HG02840 (cell line): ENCODE data around the gene NFKB1.
"Not testable (repeated sequence)": the region's sequence is repeated elsewhere in the genome, so short reads cannot be mapped to it uniquely, and the experiment has no call there.

ENCODE experiments used
- ATAC-seq: cut with Tn5 transposase; IDR thresholded peaks from one replicate; pipeline ENCODE4 v1.9.1; 2021; ENCODE audit warnings: mild to moderate bottlenecking, moderate library complexity, moderate number of reproducible peaks; ENCODE audit not compliant: unreplicated experiment, low FRiP score

The NFKB1 gene

DNA sequence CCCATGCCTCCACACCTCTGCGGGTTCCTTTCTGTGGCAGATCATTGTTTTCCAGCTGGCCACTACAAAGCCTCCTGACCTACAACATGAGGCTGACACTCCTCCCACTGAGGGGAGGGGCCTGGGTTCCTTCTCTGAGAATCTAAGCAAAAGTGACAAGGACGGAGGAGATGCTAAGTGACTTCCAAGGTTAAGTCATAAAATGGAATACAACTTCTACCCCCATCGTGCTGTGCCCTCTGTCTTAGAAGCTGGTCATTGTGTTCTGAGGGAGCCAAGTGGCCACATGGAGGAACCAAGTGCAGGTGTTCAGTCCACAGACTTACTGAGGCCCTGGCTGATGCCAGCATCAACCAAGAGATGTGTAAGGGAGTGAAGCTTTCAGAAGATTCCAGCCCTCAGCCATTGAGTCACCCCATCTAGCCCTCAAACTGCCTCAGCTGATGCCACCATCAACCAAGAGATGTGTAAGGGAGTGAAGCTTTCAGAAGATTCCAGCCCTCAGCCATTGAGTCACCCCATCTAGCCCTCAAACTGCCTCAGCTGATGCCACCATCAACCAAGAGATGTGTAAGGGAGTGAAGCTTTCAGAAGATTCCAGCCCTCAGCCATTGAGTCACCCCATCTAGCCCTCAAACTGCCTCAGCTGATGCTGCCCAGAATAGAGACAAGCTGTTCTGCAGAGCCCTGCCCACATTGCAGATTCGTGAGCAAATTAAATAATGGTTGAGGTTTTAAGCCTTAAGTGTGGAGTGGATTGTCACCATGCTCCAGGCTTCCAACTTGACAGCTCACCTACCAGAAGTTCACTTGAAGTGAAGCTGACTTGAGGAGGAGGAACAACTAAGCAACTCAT is 118.8 kb downstream of the NFKB1 start:
- not testable (repeated sequence) for ATAC-seq

DNA sequence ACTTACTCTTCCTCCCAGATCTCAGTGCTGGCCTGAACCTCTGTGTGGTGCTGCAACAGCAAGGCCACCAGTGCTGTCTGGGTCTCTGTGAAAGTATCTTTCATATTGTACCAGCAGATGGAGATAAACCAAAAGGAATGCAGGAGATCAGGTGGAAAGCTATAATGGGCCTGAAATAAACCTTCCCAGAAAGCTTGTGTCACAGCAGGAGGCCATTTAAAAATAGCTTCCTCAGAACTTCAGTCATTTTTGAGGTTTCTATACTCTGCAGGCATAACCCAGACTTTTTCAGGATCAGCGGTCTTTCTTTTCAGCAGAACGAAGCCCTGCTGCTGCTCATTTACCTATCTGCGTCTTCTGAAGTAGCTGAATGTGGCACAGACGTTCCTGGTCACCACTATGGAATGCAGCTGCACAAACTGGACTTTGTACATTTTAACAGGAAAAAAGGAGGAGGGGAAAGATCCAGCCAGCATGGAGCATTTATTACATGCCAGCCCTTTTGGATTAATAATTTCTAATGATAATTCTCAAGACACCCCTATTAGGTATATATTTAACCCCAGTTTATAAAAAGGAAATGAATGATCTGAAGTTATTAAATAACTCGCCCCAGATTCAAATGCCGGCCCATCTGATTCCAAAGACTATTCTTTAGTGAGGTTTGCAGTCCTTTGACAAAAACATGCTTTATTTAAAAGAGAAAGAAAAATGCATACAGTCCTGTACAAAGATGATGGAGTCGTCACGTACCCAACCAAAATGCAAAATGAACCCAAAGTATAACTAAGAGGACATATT is 119.7 kb downstream of the NFKB1 start:
- no peak for ATAC-seq

DNA sequence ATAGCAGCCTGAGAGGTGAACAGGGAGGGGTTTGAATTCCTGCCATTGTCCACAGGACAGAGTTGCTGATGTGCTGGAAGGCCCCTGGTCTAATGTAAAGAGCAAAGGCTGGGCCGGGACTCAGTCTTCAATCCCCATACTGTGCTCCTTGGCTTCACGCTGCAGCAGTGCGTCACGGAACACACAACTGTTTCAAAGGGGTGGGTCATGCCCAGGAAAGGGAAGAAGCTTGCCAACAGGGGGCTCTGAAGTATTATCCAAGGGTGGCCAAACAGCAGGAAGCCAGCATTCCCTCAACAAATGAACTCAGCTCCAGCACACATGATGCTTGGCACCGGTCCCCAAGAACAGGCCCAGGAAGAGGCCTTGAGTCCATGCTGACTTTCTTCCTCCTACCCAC is 122.5 kb downstream of the NFKB1 start:
- ATAC-seq = no peak

DNA sequence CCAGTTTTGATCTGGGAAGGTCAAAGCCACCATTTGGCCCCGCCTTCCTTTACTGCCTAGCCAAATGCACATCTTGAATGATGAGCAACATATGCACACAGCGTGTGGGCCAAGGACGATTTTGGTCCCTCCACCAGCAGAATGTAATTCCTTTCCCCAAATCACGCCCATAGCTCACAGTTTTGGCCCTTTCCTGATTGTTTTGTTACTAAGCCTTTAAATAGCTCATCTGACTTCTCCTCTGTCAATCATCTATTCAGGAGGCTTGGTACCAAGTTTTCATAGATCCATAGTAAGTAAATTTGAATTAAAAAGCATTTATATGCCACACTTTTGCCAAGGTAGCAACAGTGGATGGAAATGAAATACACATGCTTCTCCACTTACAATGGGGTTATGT is 123.3 kb downstream of the NFKB1 start:
- ATAC-seq = no peak

DNA sequence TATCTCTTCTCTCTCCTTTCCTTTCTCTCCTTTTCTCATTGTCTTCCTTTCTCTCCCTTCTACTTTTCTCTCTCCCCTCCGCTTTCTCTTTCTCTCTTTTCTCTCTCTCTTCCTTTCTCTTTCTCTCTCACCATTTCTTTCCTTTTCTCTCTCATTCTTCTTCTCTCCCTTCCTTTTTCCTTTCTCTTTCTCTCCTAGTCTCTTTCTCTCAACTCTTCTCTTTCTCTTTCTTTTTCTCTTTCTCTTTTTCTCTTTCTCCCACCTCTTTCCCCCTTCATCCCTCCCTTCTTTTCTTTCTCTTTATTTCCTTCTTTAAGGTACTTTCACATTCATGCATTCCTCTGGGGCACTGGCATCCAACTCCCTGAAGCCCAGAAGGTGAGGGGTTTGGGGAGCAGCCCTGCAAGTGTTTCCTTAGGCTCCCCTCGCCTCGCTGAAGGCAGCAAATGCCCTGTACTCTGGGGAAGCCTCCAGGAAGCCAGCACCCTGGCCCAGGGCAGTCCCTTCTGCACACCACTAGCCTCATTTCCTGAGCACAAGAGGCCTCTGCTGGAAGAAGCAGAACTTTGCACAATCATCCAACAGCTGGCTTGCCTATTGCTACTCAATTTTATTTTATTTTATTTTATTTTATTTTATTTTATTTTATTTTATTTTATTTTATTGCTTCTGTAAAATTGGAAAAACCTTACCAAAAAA is 124.2 kb downstream of the NFKB1 start:
- peak; percentile 90 for ATAC-seq

DNA sequence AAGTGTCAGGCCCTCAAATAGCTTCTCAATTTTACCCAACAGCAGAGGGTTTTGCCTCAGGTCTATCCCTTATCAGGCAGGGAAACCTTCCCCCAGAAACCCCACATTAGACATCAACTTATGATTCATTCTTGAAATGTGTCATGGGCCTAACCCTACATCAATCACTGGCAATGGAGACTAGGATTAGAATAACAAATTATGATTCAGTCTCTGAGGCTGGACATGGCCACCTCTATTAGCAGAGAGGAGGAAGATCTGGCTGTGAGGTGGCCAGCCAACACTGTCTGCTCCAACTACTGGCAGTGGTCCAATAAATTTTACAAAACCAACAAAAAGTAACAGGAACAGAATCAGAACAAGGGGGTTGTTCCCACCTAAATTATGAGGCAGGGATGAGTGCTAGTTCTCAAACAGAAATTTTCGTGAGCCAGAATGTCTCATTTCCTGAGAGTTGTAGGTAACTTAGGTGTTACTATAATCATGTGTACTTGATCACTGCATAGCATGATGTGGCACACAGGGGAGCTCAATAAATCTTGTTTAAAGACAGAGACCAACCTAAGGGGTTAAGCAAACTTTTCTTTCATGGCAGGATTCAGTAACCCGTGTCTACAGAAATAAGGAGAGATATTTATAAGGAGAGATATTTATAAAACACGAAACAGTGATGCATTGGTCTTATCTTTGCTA is 126.8 kb downstream of the NFKB1 start:
- ATAC-seq = no peak

DNA sequence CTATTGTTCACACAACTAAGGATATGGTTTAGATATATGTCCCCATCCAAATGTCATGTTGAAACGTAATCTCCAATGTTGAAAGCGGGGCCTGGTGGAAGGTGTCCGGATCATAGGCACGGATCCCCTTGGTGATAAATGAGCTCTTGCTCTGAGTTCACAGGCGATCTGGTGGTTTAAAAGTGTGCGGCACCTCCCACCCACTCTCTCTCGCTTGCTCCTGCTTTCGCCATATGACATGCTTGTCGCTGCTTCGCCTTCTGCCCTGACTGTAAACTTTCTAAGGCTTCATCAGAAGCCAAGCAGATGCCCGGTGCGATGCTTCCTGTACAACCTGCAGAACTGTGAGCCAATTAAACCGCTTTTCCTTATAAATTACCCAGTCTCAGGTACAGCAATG is 128.5 kb downstream of the NFKB1 start:
- ATAC-seq = no peak

DNA sequence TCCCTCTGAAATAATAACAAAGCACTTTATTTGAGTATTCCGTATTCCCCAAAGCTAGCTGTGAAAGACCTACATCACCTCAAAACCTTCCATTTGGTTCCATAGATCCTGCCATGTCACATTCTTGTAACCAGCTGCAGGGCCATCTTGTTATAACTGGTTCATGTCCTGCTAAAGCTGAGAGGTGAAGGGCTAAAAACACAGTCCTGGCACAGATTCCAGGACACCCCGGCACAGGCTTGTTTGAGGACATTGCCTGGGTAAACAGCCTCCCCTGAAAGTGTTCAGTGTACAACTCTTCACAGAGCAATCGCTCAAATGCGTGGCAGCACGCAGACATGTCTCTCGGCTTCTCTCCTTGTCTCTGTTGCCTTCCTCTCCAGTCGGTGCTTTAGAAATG is 130.5 kb downstream of the NFKB1 start:
- no peak for ATAC-seq

DNA sequence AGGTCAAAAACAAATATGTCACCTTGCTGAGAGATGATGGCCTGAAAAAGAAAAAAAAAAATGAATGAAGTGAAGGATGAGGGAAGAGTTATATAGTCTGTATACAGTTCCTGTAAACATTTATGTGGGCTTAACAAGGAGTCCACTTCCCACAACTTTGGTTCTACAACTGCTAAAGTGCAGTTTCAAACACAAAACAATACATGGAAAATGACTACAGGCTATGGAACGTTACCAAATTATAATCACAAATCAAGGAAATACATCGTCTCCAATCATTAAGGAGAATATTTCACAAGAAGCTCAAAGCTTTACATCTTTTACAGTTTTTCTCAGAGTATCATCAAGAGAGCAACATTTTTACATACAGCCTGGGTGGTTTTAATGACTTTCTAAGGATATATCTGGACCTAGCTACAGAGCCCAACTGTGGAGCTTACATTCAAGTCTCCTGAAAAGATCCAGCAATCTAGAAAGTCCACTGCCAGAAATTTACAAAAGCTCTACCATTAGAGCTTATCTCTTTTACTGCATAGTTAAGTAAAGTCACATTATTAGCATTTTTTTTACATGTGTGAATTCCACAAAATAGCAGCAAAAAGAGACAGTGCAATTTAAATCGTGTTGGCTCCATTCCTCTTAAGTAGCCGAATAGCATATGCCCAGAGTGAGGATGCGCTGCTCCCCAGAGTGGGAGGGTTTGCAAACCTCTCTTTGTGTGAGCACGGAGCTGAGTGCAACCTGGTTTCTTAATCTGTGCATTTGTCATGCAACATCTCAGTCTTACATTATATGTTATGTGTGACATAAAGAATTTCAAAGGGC is 131.3 kb downstream of the NFKB1 start:
- no peak for ATAC-seq

DNA sequence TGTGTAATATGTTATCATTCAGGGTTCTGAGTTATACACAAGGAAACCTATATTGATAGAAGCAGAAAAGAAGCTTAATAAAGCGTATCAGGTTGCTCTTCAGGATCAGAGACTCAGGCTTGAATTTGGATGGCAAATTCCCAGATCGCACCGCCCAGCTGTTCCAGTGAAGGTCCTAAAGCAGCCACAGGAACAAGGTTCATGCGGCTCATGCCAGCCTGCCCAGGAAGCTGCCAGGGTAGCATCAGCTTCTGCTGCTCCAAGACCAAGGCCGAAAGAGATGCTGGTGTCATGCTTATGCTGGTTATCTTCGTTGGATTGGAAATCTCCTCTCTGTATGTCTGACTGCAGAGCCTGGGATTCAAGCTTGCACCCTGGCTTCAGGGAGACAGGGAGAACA is 131.9 kb downstream of the NFKB1 start:
- ATAC-seq = no peak

DNA sequence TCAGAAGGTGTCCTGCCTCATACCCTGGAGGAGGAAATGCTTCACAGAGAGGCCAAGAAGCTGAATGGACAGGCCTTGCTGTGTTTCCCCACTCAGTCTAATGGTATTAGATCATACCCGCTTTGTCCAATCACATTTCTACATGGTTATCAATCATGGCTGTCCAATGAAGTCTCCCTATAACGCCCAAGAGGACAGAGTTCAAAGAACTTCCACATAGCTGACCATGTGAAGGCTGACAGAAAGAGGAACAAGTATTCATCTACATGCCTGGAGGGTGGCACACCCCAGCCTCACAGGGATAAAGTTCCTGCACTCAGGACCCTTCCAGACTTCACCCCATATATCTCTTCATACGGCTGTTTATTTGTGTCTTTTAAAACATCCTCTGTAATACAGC is 136.2 kb downstream of the NFKB1 start:
- ATAC-seq = no peak

DNA sequence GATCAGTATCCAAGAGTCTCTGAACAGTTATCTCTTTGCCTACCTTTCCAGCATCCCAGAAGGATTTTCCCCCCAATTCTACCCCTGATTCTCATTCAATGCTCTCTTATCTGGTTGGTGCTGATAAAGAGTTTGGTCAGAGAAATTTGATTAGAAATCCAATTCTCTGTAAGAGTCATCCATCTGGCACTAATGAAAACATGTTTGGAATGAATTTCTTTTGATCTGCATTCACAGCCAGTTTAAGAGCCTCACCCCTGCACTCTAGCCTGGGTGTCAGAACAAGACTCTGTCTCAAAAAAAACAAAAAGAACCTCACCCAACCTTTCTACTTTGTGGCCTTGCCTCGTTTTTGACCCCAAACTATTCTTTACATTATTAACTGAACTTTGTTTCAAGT is 137.5 kb downstream of the NFKB1 start:
- no peak for ATAC-seq

DNA sequence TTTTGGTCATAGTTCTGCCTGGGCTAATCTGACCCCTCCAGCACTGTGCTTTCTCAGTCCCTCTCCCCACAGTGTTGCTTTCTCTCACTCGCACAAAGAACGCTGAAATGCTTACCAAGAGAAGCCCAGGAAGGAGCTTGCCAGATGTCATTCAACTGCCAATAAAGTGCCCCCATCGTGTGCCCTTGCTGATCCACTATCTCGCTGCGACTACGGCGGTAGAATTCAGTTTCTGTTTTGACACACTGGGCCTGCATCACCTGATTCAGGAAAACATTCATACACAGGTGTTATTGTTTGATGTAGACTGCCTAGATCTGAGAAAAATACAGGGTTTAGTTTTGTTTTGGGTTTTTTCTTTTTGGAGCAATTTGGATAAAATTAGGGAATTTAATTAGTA is 138.4 kb downstream of the NFKB1 start:
- ATAC-seq = no peak

DNA sequence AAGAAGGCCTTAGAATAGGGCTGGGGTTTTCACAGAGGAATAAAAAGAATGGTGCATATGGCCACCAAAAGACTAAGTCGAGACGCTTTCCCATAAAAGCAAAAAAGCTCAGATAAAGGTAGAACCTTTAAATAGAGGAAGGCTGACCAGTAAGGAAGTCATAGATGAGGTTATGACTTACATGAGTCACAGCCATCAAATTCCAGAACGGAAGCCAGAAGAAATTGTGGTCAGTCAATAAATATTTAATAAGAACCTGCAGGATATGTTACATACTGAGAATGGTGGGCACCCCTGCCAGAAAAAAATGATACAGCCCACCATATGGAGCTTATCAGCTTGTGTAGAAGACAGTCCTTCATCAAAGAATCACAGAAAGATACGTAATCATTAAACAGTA is 139.5 kb downstream of the NFKB1 start:
- no peak for ATAC-seq

DNA sequence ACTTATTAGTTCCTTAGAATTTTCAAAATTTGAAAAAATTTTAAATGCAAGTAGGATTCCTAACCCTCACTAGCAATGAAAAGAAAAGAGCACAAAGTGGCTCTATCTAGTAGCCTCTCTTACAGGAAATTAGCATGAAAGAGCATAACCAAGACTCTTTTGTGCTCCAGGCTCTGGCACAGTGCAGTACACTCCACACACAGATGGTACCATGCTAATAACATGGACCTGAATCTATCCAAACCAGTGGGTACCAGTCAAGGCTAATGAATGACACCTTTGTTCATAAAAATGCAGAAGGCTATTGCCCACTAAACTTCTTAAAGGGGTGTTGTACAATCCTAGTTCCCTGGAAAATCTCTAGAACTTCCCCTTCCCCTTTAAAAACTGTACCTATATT is 140.6 kb downstream of the NFKB1 start:
- ATAC-seq = no peak

DNA sequence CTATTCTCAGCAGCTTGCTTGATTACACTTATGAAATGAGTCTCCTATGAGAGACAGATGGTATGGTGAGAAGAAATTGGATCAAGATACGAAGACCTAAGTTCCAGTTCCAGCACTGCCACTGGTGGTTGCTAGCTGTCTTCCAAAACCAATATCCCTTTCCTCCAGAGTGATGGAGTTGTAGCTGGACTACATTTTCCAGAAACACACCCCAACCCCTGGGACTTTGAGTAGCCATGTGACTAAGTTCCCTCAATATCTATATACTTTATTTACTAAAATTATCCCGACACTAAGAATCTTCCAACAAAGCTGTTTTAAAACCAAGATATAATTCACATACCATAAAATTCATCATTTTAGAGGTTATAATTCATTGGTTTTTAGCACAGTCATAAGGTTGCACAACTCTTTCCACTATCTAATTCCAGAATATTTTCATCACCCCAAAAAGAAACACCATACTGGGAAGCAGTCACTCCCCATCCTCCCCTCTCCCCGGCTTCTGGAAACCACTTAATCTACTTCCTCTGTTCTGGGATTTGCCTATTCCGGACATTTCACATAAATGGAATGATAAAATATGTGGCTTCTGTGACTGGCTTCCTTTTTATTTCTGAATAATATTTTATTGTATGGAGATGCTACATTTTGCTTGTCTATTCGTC is 141.6 kb downstream of the NFKB1 start:
- no peak for ATAC-seq

DNA sequence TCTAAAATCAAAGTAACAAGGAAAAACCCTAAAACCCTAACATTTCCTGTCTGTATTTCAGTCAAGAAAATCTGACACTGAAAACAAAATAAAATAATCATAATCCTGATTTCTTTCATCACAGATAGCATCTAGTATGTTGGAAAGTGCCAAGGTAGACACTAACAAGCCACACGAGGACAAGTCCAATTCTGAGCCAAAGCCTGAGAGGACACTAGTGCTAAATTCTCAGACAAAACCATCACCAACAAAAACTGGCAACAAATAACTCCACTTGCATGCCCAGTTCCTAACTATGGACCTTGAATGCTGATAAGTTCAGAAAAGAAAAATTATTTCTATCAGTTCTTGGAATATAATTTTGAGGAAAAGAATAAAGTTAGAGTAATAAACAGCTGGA is 146.0 kb downstream of the NFKB1 start:
- ATAC-seq = no peak

DNA sequence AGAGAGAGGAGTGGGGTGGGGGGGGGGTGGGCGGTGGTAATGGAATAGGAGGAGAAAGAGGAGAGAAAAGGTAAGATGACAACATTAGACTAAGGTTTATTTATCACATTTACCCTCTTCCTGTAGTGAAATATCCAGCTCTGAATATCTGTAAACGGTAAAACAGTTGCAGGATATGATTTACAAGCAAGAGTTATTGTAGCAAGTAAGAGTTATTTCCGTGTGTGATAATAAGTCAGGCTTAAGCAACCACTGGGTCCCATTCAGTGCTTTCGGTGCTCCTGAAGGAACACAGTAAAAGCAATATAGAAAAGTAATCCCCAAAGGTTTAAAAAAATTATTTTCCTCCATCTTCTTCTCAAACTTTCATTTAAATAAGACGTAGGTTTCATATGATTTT is 156.0 kb downstream of the NFKB1 start:
- ATAC-seq = no peak

DNA sequence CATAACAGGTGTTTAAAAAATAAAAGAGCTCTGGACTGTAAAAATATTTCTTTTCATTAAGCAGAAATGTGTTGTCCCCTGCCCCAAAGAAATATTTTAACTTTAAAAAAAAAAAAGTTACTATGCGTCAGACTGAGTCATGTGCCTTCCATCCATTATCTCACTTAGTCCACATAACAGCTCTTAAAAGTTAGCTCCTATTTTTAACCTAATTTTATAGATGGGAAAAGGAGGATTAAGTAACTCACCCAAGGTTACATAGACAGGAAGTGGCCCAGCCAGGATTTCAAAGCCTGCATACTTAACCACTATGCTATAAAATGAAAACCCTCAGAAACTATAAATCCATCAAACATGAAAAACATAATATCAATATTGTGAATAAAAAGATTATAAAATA is 161.9 kb downstream of the NFKB1 start:
- ATAC-seq = no peak
